D721Med (cell line): Measurements from ENCODE around the gene OR52B2.

Experiments used
- DNase-seq: peaks from one replicate; pipeline ENCODE4 v3.0.0; 2011; ENCODE audit warnings: low spot score; ENCODE audit not compliant: insufficient read length
- FAIRE-seq: peaks from 2 replicates; lab custom pipeline; 2011; peaks lifted over from hg19 to GRCh38; lab: Jason Lieb, UNC
- TF ChIP-seq, protein P1 (sequence below): IDR thresholded peaks from 2 replicates; pipeline ENCODE4 v1.5.1; 2012; ENCODE audit warnings: mild to moderate bottlenecking, control low read depth; ENCODE audit not compliant: insufficient read depth; ENCODE audit errors: missing control alignments

The OR52B2 gene

DNA sequence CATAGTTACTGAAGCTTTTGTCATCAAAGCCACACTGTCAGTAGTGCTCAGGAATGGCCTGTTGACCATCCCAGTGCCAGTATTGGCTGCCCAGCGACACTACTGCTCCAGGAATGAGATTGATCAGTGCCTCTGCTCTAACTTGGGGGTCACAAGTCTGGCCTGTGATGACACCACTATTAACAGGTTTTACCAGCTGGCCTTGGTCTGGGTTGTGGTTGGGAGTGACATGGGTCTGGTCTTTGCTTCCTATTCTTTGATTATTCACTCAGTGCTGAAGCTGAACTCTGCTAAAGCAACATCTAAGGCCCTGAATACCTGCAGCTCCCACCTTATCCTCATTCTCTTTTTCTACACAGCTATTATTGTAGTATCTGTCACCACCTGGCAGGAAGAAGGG, 41.1 kb downstream of the OR52B2 start:
- FAIRE-seq = no peak
- no peak for DNase-seq
- TF ChIP-seq, protein P1, sequence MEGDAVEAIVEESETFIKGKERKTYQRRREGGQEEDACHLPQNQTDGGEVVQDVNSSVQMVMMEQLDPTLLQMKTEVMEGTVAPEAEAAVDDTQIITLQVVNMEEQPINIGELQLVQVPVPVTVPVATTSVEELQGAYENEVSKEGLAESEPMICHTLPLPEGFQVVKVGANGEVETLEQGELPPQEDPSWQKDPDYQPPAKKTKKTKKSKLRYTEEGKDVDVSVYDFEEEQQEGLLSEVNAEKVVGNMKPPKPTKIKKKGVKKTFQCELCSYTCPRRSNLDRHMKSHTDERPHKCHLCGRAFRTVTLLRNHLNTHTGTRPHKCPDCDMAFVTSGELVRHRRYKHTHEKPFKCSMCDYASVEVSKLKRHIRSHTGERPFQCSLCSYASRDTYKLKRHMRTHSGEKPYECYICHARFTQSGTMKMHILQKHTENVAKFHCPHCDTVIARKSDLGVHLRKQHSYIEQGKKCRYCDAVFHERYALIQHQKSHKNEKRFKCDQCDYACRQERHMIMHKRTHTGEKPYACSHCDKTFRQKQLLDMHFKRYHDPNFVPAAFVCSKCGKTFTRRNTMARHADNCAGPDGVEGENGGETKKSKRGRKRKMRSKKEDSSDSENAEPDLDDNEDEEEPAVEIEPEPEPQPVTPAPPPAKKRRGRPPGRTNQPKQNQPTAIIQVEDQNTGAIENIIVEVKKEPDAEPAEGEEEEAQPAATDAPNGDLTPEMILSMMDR = no peak

DNA sequence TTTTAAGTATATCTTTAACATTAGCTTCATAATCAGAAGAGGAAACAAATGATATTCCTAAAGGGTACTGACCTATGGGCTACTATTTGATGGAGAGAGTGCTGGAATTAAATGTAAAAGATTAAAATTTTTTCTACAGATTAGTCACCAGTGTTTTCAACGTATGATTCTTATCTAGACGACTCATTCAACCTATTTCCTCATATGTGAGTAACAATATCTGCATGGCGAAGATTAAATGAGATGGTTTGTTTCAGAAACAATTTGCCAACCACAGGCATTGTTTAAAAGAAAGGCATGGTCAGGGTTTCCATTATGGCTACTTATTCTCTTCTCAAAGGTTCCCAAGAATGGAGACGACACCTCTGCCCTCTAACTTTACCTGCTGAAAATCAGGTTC, 42.2 kb downstream of the OR52B2 start:
- TF ChIP-seq, protein P1 = no peak
- no peak for FAIRE-seq

DNA sequence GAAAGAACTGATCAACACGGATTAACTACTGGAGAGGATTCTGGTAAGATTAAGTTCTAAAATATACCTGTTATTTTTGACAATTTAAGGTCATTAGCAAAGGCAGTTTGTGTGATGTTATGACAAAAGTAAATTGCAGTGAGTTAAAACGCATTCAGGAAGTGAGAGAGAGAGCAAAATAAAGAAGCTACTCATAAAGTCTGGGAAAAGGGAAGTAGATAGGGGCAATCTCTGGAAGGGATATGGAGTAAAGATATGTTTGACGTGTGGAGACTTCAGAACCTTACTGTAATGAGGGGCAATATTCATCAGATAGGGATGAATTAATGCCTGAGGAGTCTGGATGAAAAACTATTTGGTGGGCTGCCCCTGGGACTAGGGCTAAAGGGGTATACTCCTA, 45.9 kb downstream of the OR52B2 start:
- TF ChIP-seq, protein P1 = no peak
- FAIRE-seq = no peak
- no peak for DNase-seq

More for the DNA sequence above, 42.2 kb downstream of the OR52B2 start:
- no peak for DNase-seq
